Mononuclear cell (primary cell): Measurements from ENCODE around the gene ZBTB48. TPM values are rescaled to one million over a fixed set of nuclear protein-coding genes. Genes with fewer than 3 reads are reported as not detected.
"Not testable (repeated sequence)": the region's sequence is repeated elsewhere in the genome, so short reads cannot be mapped to it uniquely, and the experiment has no call there.

ENCODE experiments used
- H3K27me3 ChIP-seq: 2 replicates; pipeline ENCODE4 v1.6.0; 2011; ENCODE audit warnings: low read length, control low read depth; ENCODE audit not compliant: insufficient read depth
- H3K4me1 ChIP-seq: 2 replicates; pipeline ENCODE4 v1.5.1; 2011; ENCODE audit warnings: mild to moderate bottlenecking, low read length, control low read depth; ENCODE audit not compliant: insufficient read depth
- H3K4me3 ChIP-seq: 2 replicates; pipeline ENCODE4 v1.5.1; 2011; ENCODE audit warnings: mild to moderate bottlenecking, low read length, moderate library complexity
- H3K9me3 ChIP-seq: 2 replicates; pipeline ENCODE4 v1.5.1; 2011; ENCODE audit warnings: low read depth, mild to moderate bottlenecking, control low read depth, low read length
- total RNA-seq: library from RNA; depleted of rRNA; stranded (reverse); fragments of >200 nt; gene quantifications from one replicate; pipeline ENCODE4 v1.2.3, GENCODE V29; 2012

ZBTB48 gene
- total RNA-seq, 1 donor = 13.1 TPM

DNA sequence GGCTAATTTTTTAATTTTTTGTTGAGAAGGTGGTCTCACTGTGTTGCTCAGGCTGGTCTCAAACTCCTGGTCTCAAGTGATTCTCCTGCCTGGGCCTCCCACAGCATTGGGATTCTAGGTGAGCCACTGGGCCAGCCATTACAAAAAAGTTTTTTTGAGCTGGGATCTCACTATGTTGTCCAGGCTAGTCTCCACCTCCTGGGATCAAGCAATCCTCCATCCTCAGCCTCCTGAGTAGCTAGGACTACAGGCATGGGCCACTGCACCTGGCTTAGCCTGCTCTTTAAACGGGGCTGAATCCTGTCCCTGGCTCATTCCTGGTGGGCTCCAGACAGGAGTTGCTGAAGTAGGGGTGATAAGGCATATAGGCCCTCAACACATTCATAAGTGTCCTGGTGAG, 22.2 kb upstream of the ZBTB48 start:
- Histone ChIP-seq H3K4me3 (no peak overlapping the region), H3K9me3 (no peaks in the 10 kb centered on the region), H3K4me1 (peaks cover 20% of the 10 kb centered on the region), H3K27me3 (no peaks in the 10 kb centered on the region)

- H3K9me3 ChIP-seq, H3K4me1 ChIP-seq, H3K27me3 ChIP-seq, H3K4me3 ChIP-seq: not testable (repeated sequence)
These were observed 20.6 kb upstream of the ZBTB48 start for GRCh38 chr1:6559161-6559560.

DNA sequence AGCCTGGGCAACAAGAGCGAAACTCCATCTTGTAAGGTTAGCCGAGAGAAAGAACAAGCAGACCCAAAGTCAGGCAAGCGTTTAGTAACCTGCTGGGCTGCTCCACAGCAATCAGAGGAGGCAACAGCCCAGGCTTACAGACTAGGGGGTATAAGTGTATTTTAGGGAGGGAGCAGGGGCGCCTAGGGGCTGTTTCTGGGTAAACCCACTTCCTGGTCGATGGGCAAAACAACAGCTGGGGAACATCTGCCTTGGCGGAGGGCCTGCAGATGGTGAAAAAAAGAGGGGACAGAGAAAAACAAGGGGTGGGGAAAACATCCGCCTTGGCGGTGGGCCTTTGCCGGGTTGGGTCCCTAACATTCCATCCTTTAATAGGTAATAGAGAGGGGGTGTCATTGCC, 19.5 kb upstream of the ZBTB48 start:
- H3K9me3 ChIP-seq = no peaks in the 10 kb centered on the region
- no peaks in the 10 kb centered on the region for H3K27me3 ChIP-seq
- no peak overlapping the region for H3K4me3 ChIP-seq
- no peaks in the 10 kb centered on the region for H3K4me1 ChIP-seq

DNA sequence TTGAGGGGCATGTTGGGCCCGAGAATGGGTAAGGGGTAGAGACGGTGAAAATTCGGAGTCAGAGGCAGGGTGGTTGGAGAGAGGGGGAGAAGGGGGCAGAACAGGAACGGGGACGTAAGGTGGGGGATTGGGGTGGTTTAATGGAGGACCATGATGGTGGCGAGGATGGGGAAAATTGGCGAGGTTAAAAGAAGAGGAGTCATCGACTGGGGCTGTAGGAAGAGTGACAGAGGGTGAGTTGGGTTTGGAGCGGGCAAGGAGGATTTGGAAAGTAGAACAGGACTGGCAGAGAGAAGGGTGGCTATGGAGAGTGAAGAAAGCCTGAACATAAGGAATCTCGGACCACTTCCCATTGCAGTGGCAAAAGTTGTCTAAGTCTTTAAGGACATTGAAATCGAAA, 10.8 kb upstream of the ZBTB48 start:
- Histone ChIP-seq H3K9me3 (no peaks in the 10 kb centered on the region), H3K27me3 (no peaks in the 10 kb centered on the region), H3K4me3 (no peak overlapping the region), H3K4me1 (no peaks in the 10 kb centered on the region)

GRCh38 chr1:6570100-6570499, 9.7 kb upstream of the ZBTB48 start:
- no peaks in the 10 kb centered on the region for H3K9me3 ChIP-seq
- no peaks in the 10 kb centered on the region for H3K27me3 ChIP-seq
- H3K4me1 ChIP-seq = no peaks in the 10 kb centered on the region
- H3K4me3 ChIP-seq = no peak overlapping the region

- H3K27me3 ChIP-seq = no peaks in the 10 kb centered on the region
- H3K9me3 ChIP-seq = no peaks in the 10 kb centered on the region
These were observed 8.8 kb upstream of the ZBTB48 start for GRCh38 chr1:6570987-6571386.

DNA sequence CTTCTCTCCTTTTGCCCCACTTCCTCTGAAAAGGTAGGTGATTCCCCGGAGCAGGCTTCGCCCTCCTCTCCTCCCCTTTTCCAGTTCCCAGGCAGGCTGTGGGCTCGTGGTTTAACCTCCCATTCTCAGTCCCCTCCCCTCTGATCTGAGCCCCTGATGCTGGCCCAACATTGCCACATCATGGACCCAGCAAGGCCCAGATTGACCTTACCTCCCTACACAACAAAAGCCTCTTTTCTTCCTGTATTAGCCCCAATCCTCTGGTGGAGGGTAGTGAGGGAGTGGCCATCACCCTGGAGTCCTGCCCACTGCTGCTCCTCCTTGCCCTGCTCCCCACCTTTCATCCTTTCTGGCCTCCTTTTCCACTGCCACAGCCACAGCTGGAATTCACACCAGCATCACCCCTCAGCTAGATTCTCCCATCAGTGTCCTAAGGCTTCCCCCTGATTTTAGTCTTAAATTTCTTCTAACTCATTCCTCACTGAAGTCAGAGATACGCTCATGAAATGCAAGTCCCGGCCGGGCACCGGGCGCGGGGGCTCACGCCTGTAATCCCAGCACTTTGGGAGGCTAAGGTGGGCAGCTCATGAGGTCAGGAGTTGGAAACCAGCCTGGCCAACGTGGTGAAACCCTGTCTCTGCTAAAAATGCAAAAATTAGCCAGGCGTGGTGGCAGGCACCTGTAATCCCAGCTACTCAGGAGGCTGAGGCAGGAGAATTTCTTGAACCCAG, 7.0 kb upstream of the ZBTB48 start:
- Histone ChIP-seq H3K4me1 (no peaks in the 10 kb centered on the region), H3K27me3 (no peaks in the 10 kb centered on the region), H3K4me3 (no peak overlapping the region), H3K9me3 (no peaks in the 10 kb centered on the region)

More at GRCh38 chr1:6570987-6571386, 8.8 kb upstream of the ZBTB48 start:
- Histone ChIP-seq H3K4me3 (no peak overlapping the region), H3K4me1 (no peaks in the 10 kb centered on the region)

- peaks cover under 1% of the 10 kb centered on the region for H3K4me1 ChIP-seq
- no peaks in the 10 kb centered on the region for H3K9me3 ChIP-seq
- H3K27me3 ChIP-seq = no peaks in the 10 kb centered on the region
- no peak overlapping the region for H3K4me3 ChIP-seq
These were observed 5.7 kb upstream of the ZBTB48 start for GRCh38 chr1:6574025-6574620.

- H3K4me3 ChIP-seq = no peak overlapping the region
- peaks cover 6% of the 10 kb centered on the region for H3K4me1 ChIP-seq
- no peaks in the 10 kb centered on the region for H3K27me3 ChIP-seq
- H3K9me3 ChIP-seq = no peaks in the 10 kb centered on the region
These were observed 5.0 kb upstream of the ZBTB48 start for GRCh38 chr1:6574818-6575217.

DNA sequence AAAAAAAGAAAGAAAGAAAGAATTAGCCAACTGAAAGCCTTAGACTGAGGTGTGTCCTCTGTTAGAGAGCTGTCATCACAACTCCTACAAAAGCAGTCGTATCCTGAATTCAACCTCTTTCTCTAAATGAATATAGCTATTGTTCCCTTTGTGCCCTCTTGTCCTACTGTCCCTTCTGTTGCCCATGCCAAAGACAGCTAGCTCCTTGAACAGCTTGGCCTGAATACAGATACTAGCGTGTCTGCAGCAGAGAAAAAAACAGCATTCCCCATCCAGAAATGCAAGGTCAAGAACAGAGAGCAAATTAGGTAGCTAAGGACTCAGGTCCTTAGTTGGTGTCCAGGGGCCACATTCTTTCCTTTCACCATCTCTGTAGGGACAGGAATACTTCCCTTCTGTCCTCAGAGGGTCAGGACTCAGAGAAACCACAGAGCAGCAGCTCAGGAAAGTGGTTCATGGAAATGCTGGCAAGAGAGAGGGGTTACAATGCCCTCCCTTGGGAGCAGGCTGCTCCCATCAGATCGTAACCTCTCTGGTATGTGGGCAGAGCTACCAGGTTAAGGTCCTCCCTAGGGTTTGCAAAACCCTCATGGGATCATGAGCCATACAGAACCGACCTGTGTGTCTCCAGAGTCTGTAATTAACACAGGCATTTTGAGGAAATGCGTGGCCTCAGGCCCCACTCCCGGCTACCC, 1.8 kb upstream of the ZBTB48 start:
- Histone ChIP-seq H3K9me3 (no peaks in the 10 kb centered on the region), H3K4me1 (peaks cover 33% of the 10 kb centered on the region), H3K4me3 (no peak overlapping the region), H3K27me3 (no peaks in the 10 kb centered on the region)

- no peak overlapping the region for H3K4me3 ChIP-seq
- H3K4me1 ChIP-seq = peaks cover 33% of the 10 kb centered on the region
- no peaks in the 10 kb centered on the region for H3K9me3 ChIP-seq
- no peaks in the 10 kb centered on the region for H3K27me3 ChIP-seq
These were observed 995 bp upstream of the ZBTB48 start for GRCh38 chr1:6578624-6579373.

DNA sequence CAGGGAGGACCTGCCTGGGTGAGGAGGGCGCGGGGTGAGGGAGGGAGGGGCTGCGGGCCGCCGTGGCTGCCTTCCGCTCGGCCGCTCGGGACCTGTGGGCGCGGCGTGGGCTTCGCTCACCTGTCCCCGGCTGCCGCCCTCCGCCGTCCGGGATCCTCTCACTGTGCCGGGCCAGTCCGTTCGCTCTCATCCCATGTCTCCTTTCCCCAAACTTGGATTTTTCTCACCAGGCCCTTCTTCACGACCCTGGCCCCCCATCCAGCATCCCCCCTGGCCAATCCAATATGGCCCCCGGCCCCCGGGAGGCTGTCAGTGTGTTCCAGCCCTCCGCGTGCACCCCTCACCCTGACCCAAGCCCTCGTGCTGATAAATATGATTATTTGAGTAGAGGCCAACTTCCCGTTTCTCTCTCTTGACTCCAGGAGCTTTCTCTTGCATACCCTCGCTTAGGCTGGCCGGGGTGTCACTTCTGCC, 362 bp downstream of the ZBTB48 start:
- no peaks in the 10 kb centered on the region for H3K9me3 ChIP-seq
- peak overlapping the region; percentile 81 for H3K4me3 ChIP-seq
- H3K27me3 ChIP-seq = no peaks in the 10 kb centered on the region
- peaks cover 33% of the 10 kb centered on the region for H3K4me1 ChIP-seq

DNA sequence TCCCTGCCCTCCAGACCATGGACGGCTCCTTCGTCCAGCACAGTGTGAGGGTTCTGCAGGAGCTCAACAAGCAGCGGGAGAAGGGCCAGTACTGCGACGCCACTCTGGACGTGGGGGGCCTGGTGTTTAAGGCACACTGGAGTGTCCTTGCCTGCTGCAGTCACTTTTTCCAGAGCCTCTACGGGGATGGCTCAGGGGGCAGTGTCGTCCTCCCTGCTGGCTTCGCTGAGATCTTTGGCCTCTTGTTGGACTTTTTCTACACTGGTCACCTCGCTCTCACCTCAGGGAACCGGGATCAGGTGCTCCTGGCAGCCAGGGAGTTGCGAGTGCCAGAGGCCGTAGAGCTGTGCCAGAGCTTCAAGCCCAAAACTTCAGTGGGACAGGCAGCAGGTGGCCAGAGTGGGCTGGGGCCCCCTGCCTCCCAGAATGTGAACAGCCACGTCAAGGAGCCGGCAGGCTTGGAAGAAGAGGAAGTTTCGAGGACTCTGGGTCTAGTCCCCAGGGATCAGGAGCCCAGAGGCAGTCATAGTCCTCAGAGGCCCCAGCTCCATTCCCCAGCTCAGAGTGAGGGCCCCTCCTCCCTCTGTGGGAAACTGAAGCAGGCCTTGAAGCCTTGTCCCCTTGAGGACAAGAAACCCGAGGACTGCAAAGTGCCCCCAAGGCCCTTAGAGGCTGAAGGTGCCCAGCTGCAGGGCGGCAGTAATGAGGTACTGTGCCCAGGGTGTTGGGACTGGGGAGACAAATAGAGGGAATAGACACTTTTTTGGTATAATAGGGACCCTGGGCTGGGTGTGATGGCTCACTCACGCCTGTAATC, 1.0 kb downstream of the ZBTB48 start:
- no peaks in the 10 kb centered on the region for H3K27me3 ChIP-seq

DNA sequence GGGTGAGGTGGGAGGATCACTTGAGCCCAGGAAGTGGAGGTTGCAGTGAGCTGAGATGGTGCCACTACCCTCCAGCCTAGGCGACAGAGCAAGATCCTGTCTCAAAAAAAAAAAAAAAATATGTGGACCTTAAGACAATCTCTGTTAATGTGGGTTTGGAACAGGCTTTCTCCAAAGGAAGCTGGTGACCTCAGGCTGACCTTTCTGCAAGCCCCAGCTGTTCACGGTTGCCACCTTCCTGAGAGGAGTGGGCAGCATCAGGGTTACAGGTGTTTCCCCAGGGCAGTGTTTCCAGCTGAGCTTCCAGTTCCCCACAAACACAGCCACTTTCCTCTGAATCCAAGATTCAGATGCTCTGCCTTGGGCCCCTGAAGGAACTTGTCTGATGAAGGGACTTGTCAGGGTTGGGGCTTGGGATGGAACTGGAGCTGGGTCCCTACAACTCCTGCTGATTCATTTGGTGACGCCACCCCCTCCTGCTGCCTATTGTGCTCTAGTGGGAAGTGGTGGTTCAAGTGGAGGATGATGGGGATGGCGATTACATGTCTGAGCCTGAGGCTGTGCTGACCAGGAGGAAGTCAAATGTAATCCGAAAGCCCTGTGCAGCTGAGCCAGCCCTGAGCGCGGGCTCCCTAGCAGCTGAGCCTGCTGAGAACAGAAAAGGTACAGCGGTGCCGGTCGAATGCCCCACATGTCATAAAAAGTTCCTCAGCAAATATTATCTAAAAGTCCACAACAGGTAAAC, 1.9 kb downstream of the ZBTB48 start:
- Histone ChIP-seq H3K4me1 (peaks cover 33% of the 10 kb centered on the region), H3K27me3 (no peaks in the 10 kb centered on the region), H3K4me3 (no peak overlapping the region)

More for the DNA sequence above, 1.0 kb downstream of the ZBTB48 start:
- Histone ChIP-seq H3K9me3 (no peaks in the 10 kb centered on the region), H3K4me1 (peaks cover 33% of the 10 kb centered on the region), H3K4me3 (peak overlapping the region; percentile 81)

More for the DNA sequence above, 1.9 kb downstream of the ZBTB48 start:
- H3K9me3 ChIP-seq = no peaks in the 10 kb centered on the region
